Calu3 (cell line): ENCODE results near the gene KCNS3. TPM values are rescaled to one million over a fixed set of nuclear protein-coding genes. Genes with fewer than 3 reads are reported as not detected.

Source experiments
- BruUV-seq: library from RNA; stranded (reverse); fragments of 400-500 nt; replicated peaks from 2 replicates; lab custom pipeline; 2021; lab: Mats Ljungman, UMichigan
- CTCF ChIA-PET: fragments of 300-600 bp; sonication (Branson Sonifier 250); formaldehyde crosslinking; loops from one replicate; lab custom pipeline; 2022; ENCODE audit warnings: antibody characterized with exemption; lab: Charles Lee
- DNase-seq: peaks from one replicate; pipeline ENCODE4 v3.0.0; 2022
- H3K27ac Mint-ChIP-seq: one replicate; pipeline ENCODE4 v1.8.0; 2022; ENCODE audit warnings: mixed read lengths; ENCODE audit not compliant: unreplicated experiment
- H3K27me3 Mint-ChIP-seq: one replicate; pipeline ENCODE4 v1.8.0; 2022; ENCODE audit warnings: mixed read lengths; ENCODE audit not compliant: unreplicated experiment
- H3K36me3 Mint-ChIP-seq: one replicate; pipeline ENCODE4 v1.8.0; 2022; ENCODE audit warnings: mild to moderate bottlenecking, moderate library complexity, mixed read lengths; ENCODE audit not compliant: insufficient read depth, unreplicated experiment
- H3K4me1 Mint-ChIP-seq: one replicate; pipeline ENCODE4 v1.8.0; 2022; ENCODE audit warnings: mild to moderate bottlenecking, low read depth, mixed read lengths; ENCODE audit not compliant: unreplicated experiment
- H3K4me3 Mint-ChIP-seq: one replicate; pipeline ENCODE4 v1.8.0; 2022; ENCODE audit warnings: mild to moderate bottlenecking, low read depth, moderate library complexity, mixed read lengths; ENCODE audit not compliant: unreplicated experiment
- H3K9me3 Mint-ChIP-seq: one replicate; pipeline ENCODE4 v1.8.0; 2022; ENCODE audit warnings: low read depth, mixed read lengths; ENCODE audit not compliant: unreplicated experiment
- intact Hi-C: fragments of 100-400 bp; cut with micrococcal nuclease; formaldehyde crosslinking; loops from one replicate; pipeline ENCODE4 v1.10.0; 2022; ENCODE audit not compliant: unreplicated experiment
- total RNA-seq: library from RNA; stranded (reverse); gene quantifications from 2 replicates; pipeline ENCODE4 v1.2.3, GENCODE V29; 2022
- TF ChIP-seq, protein P1 (sequence below): fragments of 200-600 bp; IDR thresholded peaks from one replicate; pipeline ENCODE4 v1.8.0; 2022; ENCODE audit warnings: antibody characterized with exemption; ENCODE audit not compliant: unreplicated experiment

The KCNS3 gene
- total RNA-seq, 1 experiment from 2014 or later, result 5.0 TPM

DNA sequence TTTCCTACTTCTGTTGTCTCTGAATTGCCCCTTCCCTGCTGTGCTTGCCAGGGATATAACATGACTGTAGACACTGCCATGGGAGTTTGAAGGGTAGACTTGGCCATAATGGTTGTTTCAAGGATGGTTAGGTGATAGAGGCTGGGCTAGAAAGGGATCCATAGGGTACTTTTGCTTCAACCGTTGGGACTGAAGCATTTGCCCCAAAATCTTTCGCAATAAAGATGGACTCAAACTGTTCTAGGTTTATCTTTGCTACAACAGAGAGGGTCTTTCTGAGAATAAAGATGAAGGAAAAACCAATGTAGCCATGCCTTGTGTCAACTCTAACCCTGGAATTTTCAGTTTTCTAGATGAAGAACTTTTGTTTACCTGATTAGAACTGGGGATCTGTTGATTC lies 35.0 kb upstream of the KCNS3 start:
- Mint-ChIP-seq H3K4me3 (no peak overlapping the region), H3K36me3 (no peaks in the 10 kb centered on the region), H3K27me3 (peaks cover 19% of the 10 kb centered on the region), H3K27ac (no peak overlapping the region), H3K4me1 (no peaks in the 10 kb centered on the region), H3K9me3 (peaks cover 2% of the 10 kb centered on the region)
- no peak for DNase-seq
- TF ChIP-seq, protein P1, sequence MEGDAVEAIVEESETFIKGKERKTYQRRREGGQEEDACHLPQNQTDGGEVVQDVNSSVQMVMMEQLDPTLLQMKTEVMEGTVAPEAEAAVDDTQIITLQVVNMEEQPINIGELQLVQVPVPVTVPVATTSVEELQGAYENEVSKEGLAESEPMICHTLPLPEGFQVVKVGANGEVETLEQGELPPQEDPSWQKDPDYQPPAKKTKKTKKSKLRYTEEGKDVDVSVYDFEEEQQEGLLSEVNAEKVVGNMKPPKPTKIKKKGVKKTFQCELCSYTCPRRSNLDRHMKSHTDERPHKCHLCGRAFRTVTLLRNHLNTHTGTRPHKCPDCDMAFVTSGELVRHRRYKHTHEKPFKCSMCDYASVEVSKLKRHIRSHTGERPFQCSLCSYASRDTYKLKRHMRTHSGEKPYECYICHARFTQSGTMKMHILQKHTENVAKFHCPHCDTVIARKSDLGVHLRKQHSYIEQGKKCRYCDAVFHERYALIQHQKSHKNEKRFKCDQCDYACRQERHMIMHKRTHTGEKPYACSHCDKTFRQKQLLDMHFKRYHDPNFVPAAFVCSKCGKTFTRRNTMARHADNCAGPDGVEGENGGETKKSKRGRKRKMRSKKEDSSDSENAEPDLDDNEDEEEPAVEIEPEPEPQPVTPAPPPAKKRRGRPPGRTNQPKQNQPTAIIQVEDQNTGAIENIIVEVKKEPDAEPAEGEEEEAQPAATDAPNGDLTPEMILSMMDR, result no peak
- CTCF ChIA-PET, result no interaction called here
- no TSS peak for BruUV-seq
- intact Hi-C loops, result no loop called here

DNA sequence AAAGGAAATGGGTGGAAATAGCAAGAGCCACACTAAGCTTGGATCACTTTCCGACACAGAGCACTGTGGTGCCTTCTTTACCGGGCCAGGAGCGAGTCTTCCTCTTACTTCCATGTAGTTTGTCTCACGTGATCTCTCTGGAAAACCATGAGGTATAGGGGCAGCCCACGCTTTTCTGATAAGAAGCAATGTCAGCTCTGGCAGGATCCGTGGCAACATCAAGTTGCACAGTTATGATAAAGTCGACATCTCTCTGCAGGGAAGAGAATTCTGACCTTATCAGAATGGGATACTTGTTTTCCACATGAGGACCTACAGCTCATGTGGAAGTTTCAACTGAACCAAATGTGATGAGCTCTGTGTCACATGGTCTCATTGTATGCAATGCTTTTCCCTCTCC lies 32.7 kb upstream of the KCNS3 start:
- Mint-ChIP-seq H3K27me3 (peaks cover 19% of the 10 kb centered on the region), H3K36me3 (no peaks in the 10 kb centered on the region), H3K9me3 (peaks cover 2% of the 10 kb centered on the region), H3K4me3 (no peak overlapping the region), H3K4me1 (no peaks in the 10 kb centered on the region), H3K27ac (no peak overlapping the region)
- TF ChIP-seq, protein P1, result no peak
- BruUV-seq, result no TSS peak
- CTCF ChIA-PET, result no interaction called here
- intact Hi-C loops, result no loop called here
- no peak for DNase-seq

DNA sequence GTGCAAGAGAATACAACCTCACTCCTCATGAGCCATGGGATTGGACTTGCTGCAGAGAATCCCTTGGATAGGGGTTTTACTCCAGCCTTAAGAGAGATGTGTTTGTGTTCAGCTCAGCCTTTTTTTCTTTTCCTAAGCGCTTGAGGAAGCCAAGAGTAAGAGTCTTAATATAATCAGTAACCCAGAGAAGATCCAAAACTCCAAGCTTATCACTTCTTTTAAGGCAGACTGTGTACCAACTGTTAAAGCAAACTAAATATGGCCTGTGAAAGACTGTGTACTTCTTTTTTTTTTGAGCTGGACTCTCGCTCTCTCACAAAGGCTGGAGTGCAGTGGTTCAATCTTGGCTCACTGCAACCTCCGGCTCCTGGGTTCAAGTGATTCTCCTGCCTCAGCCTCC lies 31.8 kb upstream of the KCNS3 start:
- CTCF ChIA-PET, result interaction anchor here (0.6 kb wide), 1 partner anchor 9 kb away, joined by 3 read pairs; no protein-coding TSS in a partner anchor
- intact Hi-C loops, result no loop called here
- BruUV-seq, result no TSS peak
- Mint-ChIP-seq H3K9me3 (peaks cover 2% of the 10 kb centered on the region), H3K27me3 (peaks cover 19% of the 10 kb centered on the region), H3K36me3 (no peaks in the 10 kb centered on the region), H3K4me1 (no peaks in the 10 kb centered on the region), H3K27ac (no peak overlapping the region), H3K4me3 (no peak overlapping the region)
- no peak for DNase-seq
- TF ChIP-seq, protein P1, result no peak

DNA sequence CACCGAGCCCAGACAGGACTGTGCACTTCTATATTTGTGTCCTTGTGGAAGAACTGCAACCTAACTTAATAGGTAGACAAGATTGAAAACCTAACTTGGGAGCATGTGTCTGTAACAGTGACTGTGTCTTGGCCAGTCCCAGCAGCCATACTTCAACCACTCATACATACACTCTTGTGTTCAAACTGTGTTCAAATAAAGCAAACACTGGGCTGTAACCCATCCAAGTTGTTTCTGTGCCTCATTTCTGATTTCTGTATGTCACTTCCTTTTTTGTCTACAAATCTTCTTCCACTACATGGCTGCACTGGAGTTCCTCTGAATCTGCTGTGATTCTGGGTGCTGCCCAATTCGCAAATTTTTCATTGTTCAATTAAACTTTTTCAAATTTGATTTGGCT lies 31.2 kb upstream of the KCNS3 start:
- no peaks in the 10 kb centered on the region for H3K36me3 Mint-ChIP-seq
- TF ChIP-seq, protein P1, result no peak
- DNase-seq, result no peak
- peaks cover 2% of the 10 kb centered on the region for H3K9me3 Mint-ChIP-seq
- no peaks in the 10 kb centered on the region for H3K4me1 Mint-ChIP-seq
- BruUV-seq, result no TSS peak
- no peak overlapping the region for H3K4me3 Mint-ChIP-seq
- intact Hi-C loops, result no loop called here
- no peak overlapping the region for H3K27ac Mint-ChIP-seq
- H3K27me3 Mint-ChIP-seq, result peaks cover 16% of the 10 kb centered on the region
- CTCF ChIA-PET, result no interaction called here
